B cell (primary cell): Measurements from ENCODE around the gene TRPV6. TPM values are rescaled to one million over a fixed set of nuclear protein-coding genes. Genes with fewer than 3 reads are reported as not detected.

Experiments
- ATAC-seq: fragments of 200-7000 bp; cut with Tn5 transposase; one replicate; pipeline ENCODE4 v1.10.0; 2021; ENCODE audit warnings: low read depth, mild to moderate bottlenecking, moderate number of reproducible peaks, moderate library complexity
- CTCF ChIA-PET: fragments of 350-600 bp; sonication (Branson Sonifier 250); formaldehyde crosslinking; loops from one replicate; lab custom pipeline; 2021; ENCODE audit warnings: antibody characterized with exemption, inconsistent platforms; lab: Charles Lee
- POLR2A ChIA-PET: fragments of 350-600 bp; sonication (Branson Sonifier 250); formaldehyde crosslinking; loops from one replicate; lab custom pipeline; 2021; ENCODE audit warnings: antibody characterized with exemption; lab: Charles Lee
- DNase-seq: peaks from one replicate; pipeline ENCODE4 v3.0.0; 2013
- H2AFZ ChIP-seq: 2 replicates; pipeline ENCODE4 v1.6.1; 2012; ENCODE audit warnings: mild to moderate bottlenecking, low read depth, low read length; ENCODE audit not compliant: insufficient read depth, poor library complexity, severe bottlenecking
- H3K27ac ChIP-seq, 2 donors: 1 replicate in 1 of 2; 2 replicates in 1 of 2; pipeline ENCODE4 v1.5.1; 2012 to 2013; ENCODE audit warnings: low read length in 2 of 2, mild to moderate bottlenecking in 2 of 2, moderate library complexity in 1 of 2
- H3K27me3 ChIP-seq, 4 experiments: fragments of 200-600 bp in 1 of 4; sonication (generic) in 1 of 4; replicated peaks in 1 of 4; 1 replicate in 2 of 4; 2 replicates in 2 of 4; pipeline versions ENCODE4 v1.6.1 to v1.7.0; 2013 to 2016; ENCODE audit warnings: low read length in 3 of 4, mild to moderate bottlenecking in 2 of 4, mixed read lengths in 1 of 4, moderate library complexity in 1 of 4; ENCODE audit not compliant: insufficient read depth in 4 of 4, control insufficient read depth in 3 of 4; ENCODE audit errors: control extremely low read depth in 1 of 4
- H3K36me3 ChIP-seq, 2 experiments: replicated peaks in 1 of 2; 1 replicate in 1 of 2; 2 replicates in 1 of 2; pipeline versions ENCODE4 v1.6.1 to v1.7.1; 2013; ENCODE audit warnings: low read length in 1 of 2; ENCODE audit not compliant: insufficient read depth in 2 of 2, control insufficient read depth in 1 of 2; ENCODE audit errors: control extremely low read depth in 1 of 2, extremely low read depth in 1 of 2
- H3K4me1 ChIP-seq, 2 donors: fragments of 200-600 bp in 1 of 2; sonication (generic) in 1 of 2; 1 replicate in 1 of 2; 2 replicates in 1 of 2; pipeline versions ENCODE4 v1.5.1 to v1.6.1; 2013 to 2017; ENCODE audit warnings: low read length in 2 of 2; ENCODE audit not compliant: control insufficient read depth in 2 of 2, insufficient read depth in 2 of 2
- H3K4me2 ChIP-seq: replicated peaks from 2 replicates; pipeline ENCODE3; 2012; ENCODE audit warnings: mild to moderate bottlenecking, low read depth, low read length; ENCODE audit not compliant: poor library complexity, severe bottlenecking
- H3K4me3 ChIP-seq, 5 experiments: fragments of 200-600 bp in 1 of 5; sonication (generic) in 1 of 5; 1 replicate in 3 of 5; 2 replicates in 2 of 5; pipeline versions ENCODE4 v1.5.1 to v1.7.0; 2011 to 2016; ENCODE audit warnings: low read length in 4 of 5, mild to moderate bottlenecking in 4 of 5, low read depth in 2 of 5, control low read depth in 1 of 5, moderate library complexity in 1 of 5; ENCODE audit not compliant: insufficient read depth in 1 of 5; ENCODE audit errors: control extremely low read depth in 1 of 5, extremely low read depth in 1 of 5
- H3K79me2 ChIP-seq: fragments of 200-600 bp; sonication (generic); one replicate; pipeline ENCODE4 v1.6.0; 2016; ENCODE audit warnings: low read length; ENCODE audit not compliant: control insufficient read depth, insufficient read depth
- H3K9ac ChIP-seq: fragments of 200-600 bp; sonication (generic); 2 replicates; pipeline ENCODE4 v1.6.1; 2017; ENCODE audit warnings: mild to moderate bottlenecking, low read length, moderate library complexity
- H3K9me3 ChIP-seq, 3 donors: one replicate each; pipeline versions ENCODE4 v1.6.1 to v1.7.1; 2013; ENCODE audit warnings: low read length in 2 of 3; ENCODE audit not compliant: control insufficient read depth in 2 of 3, insufficient read depth in 1 of 3; ENCODE audit errors: control extremely low read depth in 1 of 3
- H4K20me1 ChIP-seq: 2 replicates; pipeline ENCODE4 v1.6.0; 2012; ENCODE audit warnings: mild to moderate bottlenecking, low read length; ENCODE audit not compliant: insufficient read depth, control insufficient read depth, poor library complexity, severe bottlenecking
- H3K27ac Mint-ChIP-seq: one replicate; pipeline ENCODE4 v1.8.0; 2021; ENCODE audit warnings: mixed read lengths
- H3K27me3 Mint-ChIP-seq: one replicate; pipeline ENCODE4 v1.8.0; 2021; ENCODE audit warnings: mixed read lengths
- H3K4me1 Mint-ChIP-seq: one replicate; pipeline ENCODE4 v1.8.0; 2021; ENCODE audit warnings: mixed read lengths
- H3K4me3 Mint-ChIP-seq: one replicate; pipeline ENCODE4 v1.8.0; 2021; ENCODE audit warnings: mixed read lengths
- H3K9me3 Mint-ChIP-seq: one replicate; pipeline ENCODE4 v1.8.0; 2022; ENCODE audit warnings: mixed read lengths; ENCODE audit not compliant: insufficient read depth
- EZH2 ChIP-seq: IDR thresholded peaks from 2 replicates; pipeline ENCODE4 v1.6.1; 2012; ENCODE audit warnings: borderline replicate concordance, low read depth, mild to moderate bottlenecking, moderate library complexity, low read length; ENCODE audit not compliant: insufficient read depth, poor library complexity, severe bottlenecking
- WGBS: methylation state at CpG from one replicate; pipeline ENCODE4 v1.1.5; 2013; ENCODE audit warnings: missing lambda C conversion rate; ENCODE audit not compliant: insufficient coverage; 5-methylcytosine and 5-hydroxymethylcytosine counted together
- intact Hi-C: fragments of 100-400 bp; cut with micrococcal nuclease; formaldehyde crosslinking; loops from one replicate; pipeline ENCODE4 v1.10.0; 2022
- polyA plus RNA-seq: library from polyadenylated mRNA; depleted of rRNA; stranded (reverse); fragments of >200 nt; gene quantifications from 2 replicates; pipeline ENCODE4 v1.2.3, GENCODE V29; 2012
- total RNA-seq, 2 donors: library from RNA; stranded (reverse); fragments of 120-200 nt in 1 of 2; gene quantifications; 1 replicate in 1 of 2; 2 replicates in 1 of 2; pipeline versions ENCODE4 v1.2.3 to v1.2.4, GENCODE V29; 2013 to 2022
- TF ChIP-seq, protein P1 (sequence below): fragments of 200-600 bp; IDR thresholded peaks from one replicate; pipeline ENCODE4 v1.8.0; 2022; ENCODE audit warnings: antibody characterized with exemption, mild to moderate bottlenecking

The TRPV6 gene
- total and polyA plus RNA-seq, 2 donors (not counting 1 experiment from before 2014, with no cell fraction given) = not detected

DNA sequence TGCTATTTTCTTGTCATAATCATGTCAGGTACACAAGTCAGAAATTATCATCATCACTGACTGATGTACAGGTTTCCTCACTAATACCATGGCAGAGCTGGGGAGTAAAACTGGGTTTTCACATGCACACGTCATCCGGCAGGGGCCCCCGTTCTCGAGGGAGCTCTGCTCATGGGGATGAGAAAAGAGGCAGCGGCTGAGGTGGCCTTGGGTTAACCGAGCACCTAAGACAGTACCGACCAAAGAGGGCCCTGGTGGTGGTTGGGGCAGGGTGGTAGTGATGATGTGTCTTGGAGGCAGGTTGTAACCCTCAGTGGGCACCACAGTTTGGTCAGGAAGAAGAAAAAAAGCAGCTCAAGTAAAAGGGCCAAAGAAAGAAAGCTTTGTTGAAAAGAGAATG, 12.1 kb upstream of the TRPV6 start:
- Mint-ChIP-seq H3K9me3 (no peaks in the 10 kb centered on the region), H3K4me3 (no peak overlapping the region), H3K4me1 (no peaks in the 10 kb centered on the region), H3K27ac (no peak overlapping the region), H3K27me3 (peaks cover 40% of the 10 kb centered on the region)
- TF ChIP-seq, protein P1, sequence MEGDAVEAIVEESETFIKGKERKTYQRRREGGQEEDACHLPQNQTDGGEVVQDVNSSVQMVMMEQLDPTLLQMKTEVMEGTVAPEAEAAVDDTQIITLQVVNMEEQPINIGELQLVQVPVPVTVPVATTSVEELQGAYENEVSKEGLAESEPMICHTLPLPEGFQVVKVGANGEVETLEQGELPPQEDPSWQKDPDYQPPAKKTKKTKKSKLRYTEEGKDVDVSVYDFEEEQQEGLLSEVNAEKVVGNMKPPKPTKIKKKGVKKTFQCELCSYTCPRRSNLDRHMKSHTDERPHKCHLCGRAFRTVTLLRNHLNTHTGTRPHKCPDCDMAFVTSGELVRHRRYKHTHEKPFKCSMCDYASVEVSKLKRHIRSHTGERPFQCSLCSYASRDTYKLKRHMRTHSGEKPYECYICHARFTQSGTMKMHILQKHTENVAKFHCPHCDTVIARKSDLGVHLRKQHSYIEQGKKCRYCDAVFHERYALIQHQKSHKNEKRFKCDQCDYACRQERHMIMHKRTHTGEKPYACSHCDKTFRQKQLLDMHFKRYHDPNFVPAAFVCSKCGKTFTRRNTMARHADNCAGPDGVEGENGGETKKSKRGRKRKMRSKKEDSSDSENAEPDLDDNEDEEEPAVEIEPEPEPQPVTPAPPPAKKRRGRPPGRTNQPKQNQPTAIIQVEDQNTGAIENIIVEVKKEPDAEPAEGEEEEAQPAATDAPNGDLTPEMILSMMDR = no peak
- no peak for TF ChIP-seq EZH2
- no peak overlapping the region for H3K4me2 ChIP-seq
- intact Hi-C loops = no loop called here
- 89% methylated on average over 7 of the region's 7 CpGs for WGBS
- DNase-seq = no peak
- no peaks in the 10 kb centered on the region for H3K4me1 ChIP-seq
- H3K9me3 ChIP-seq = no peaks in the 10 kb centered on the region
- H2AFZ ChIP-seq = no peak overlapping the region
- ChIA-PET POLR2A (no interaction called here), CTCF (interaction anchor here (0.8 to 0.9 kb wide), 2 partner anchors 16 to 317 kb away, joined by 3 to 6 read pairs; no protein-coding TSS in a partner anchor)
- no peak for ATAC-seq
- H4K20me1 ChIP-seq = no peaks in the 10 kb centered on the region
- H3K9ac ChIP-seq = no peak overlapping the region
- H3K4me3 ChIP-seq = no peak overlapping the region
- no peak overlapping the region for H3K27ac ChIP-seq
- H3K27me3 ChIP-seq = peaks cover 0 to 6% (median 2%) of the 10 kb centered on the region in 4 experiments
- no peaks in the 10 kb centered on the region for H3K36me3 ChIP-seq
- no peaks in the 10 kb centered on the region for H3K79me2 ChIP-seq

DNA sequence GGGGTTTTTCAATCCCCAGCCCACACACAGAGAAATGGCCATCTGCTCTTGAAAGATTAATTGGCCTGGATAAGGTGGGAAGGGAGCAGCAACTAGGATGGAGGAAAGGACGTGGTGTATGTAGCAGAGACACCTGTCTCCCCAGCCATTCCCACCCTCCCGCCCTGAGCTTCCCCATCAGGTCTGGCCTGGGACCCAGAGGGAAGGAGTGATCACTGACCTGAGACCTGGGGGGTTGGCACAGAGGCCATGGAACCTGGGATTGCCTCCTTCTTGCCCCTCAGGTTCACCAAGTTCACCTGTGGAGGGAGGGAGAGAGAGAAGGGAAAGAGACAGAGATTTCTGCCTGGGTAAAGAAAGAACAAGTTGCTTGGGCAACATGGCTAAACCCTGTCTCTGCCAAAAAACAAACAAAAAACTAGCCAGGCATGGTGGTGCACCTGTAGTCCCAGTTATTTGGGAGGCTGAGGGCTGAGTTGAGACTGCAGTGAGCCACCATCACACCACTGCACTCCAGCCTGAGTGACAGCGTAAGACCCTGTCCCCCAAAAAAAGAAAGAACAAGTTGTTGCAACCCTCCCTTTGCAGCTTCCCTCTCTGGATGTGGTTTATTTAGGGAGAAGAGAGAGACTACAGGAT, 11.3 kb upstream of the TRPV6 start:
- no peak for DNase-seq
- no CpG with 5 or more reads among the region's 3 CpGs for WGBS

More for the DNA sequence above, 11.3 kb upstream of the TRPV6 start:
- Histone ChIP-seq H3K36me3 (no peaks in the 10 kb centered on the region), H3K9ac (no peak overlapping the region), H3K4me1 (no peaks in the 10 kb centered on the region), H3K27ac (no peak overlapping the region), H3K4me2 (no peak overlapping the region), H2AFZ (no peak overlapping the region), H4K20me1 (no peaks in the 10 kb centered on the region), H3K4me3 (no peak overlapping the region), H3K9me3 (no peaks in the 10 kb centered on the region), H3K79me2 (no peaks in the 10 kb centered on the region), H3K27me3 (peaks cover 0 to 6% (median 2%) of the 10 kb centered on the region in 4 experiments)
- Mint-ChIP-seq H3K4me3 (no peak overlapping the region), H3K27me3 (peaks cover 40% of the 10 kb centered on the region), H3K4me1 (no peaks in the 10 kb centered on the region), H3K27ac (no peak overlapping the region), H3K9me3 (no peaks in the 10 kb centered on the region)
- intact Hi-C loops = no loop called here
- ATAC-seq = no peak
- no peak for TF ChIP-seq EZH2
- TF ChIP-seq, protein P1 = no peak
- ChIA-PET CTCF (no interaction called here), POLR2A (no interaction called here)
